GM12878 (cell line): ENCODE data around the gene MYPN. TPM values are rescaled to one million over a fixed set of nuclear protein-coding genes. Genes with fewer than 3 reads are reported as not detected.
A peak's percentile ranks its signal among the peaks of the same experiment; 100 is the strongest.

ENCODE experiments used
- ATAC-seq: fragments of 200-7000 bp; cut with Tn5 transposase; 3 replicates; pipeline ENCODE4 v1.9.1; 2020; ENCODE audit warnings: mild to moderate bottlenecking, moderate library complexity
- BruUV-seq: library from RNA; stranded (reverse); fragments of 400-500 nt; replicated peaks from 2 replicates; lab custom pipeline; 2021; lab: Mats Ljungman, UMichigan
- CTCF ChIA-PET: fragments of 300-600 bp; sonication (Branson Sonifier 250); formaldehyde crosslinking; extraction: SDS; loops from one replicate; lab custom pipeline; 2021; ENCODE audit warnings: inconsistent platforms; lab: Yijun Ruan, JAX
- POLR2A ChIA-PET: fragments of 350-600 bp; formaldehyde crosslinking; extraction: SDS; loops from one replicate; lab custom pipeline; 2021; ENCODE audit warnings: inconsistent platforms; lab: Charles Lee
- RAD21 ChIA-PET: fragments of 300-600 bp; sonication (Branson Sonifier 250); formaldehyde crosslinking; loops from one replicate; lab custom pipeline; 2023; ENCODE audit warnings: antibody characterized with exemption; ENCODE audit not compliant: unreplicated experiment; lab: Charles Lee
- SMC1A ChIA-PET: fragments of 300-600 bp; sonication (Branson Sonifier 250); formaldehyde crosslinking; loops from one replicate; lab custom pipeline; 2023; ENCODE audit not compliant: unreplicated experiment, uncharacterized antibody; lab: Charles Lee
- DNase-seq: peaks from one replicate; pipeline ENCODE4 v3.0.0-alpha.2; 2011; ENCODE audit warnings: low read depth, low spot score
- FAIRE-seq: peaks from 3 replicates; lab custom pipeline; 2011; peaks lifted over from hg19 to GRCh38; lab: Jason Lieb, UNC
- H2AFZ ChIP-seq: 2 replicates; pipeline ENCODE4 v1.6.0; 2011; ENCODE audit warnings: low read depth, low read length, control low read depth; ENCODE audit not compliant: control insufficient read depth
- H3K27ac ChIP-seq: 2 replicates; pipeline ENCODE4 v1.5.1; 2011; ENCODE audit warnings: control low read depth; ENCODE audit not compliant: control insufficient read depth, insufficient read depth
- H3K27me3 ChIP-seq, 2 experiments: replicated peaks in 1 of 2; 2 replicates each; pipeline versions ENCODE4 v1.6.0 to v1.6.1; 2011; ENCODE audit warnings: low read length in 1 of 2; ENCODE audit not compliant: control insufficient read depth in 2 of 2, insufficient read depth in 2 of 2
- H3K36me3 ChIP-seq, 2 experiments: 2 replicates each; pipeline ENCODE4 v1.5.1; 2011; ENCODE audit warnings: low read length in 1 of 2; ENCODE audit not compliant: control insufficient read depth in 2 of 2, insufficient read depth in 2 of 2
- H3K4me1 ChIP-seq: 2 replicates; pipeline ENCODE4 v1.6.1; 2011; ENCODE audit warnings: mild to moderate bottlenecking, low read length, moderate library complexity, mixed read lengths; ENCODE audit not compliant: control insufficient read depth, insufficient read depth
- H3K4me2 ChIP-seq: 2 replicates; pipeline ENCODE4 v1.6.0; 2011; ENCODE audit warnings: control low read depth; ENCODE audit not compliant: control insufficient read depth, insufficient read depth
- H3K4me3 ChIP-seq: fragments of 200-600 bp; sonication (generic); 2 replicates; pipeline ENCODE4 v1.5.1; 2016
- H3K79me2 ChIP-seq: 2 replicates; pipeline ENCODE4 v1.6.0; 2011; ENCODE audit warnings: low read length; ENCODE audit not compliant: control insufficient read depth, insufficient read depth
- H3K9ac ChIP-seq: 2 replicates; pipeline ENCODE4 v1.8.0; 2011; ENCODE audit warnings: low read length, control low read depth, mixed read lengths; ENCODE audit not compliant: control insufficient read depth, insufficient read depth
- H3K9me3 ChIP-seq: replicated peaks from 3 replicates; pipeline ENCODE4 v1.5.1; 2011; ENCODE audit warnings: mild to moderate bottlenecking, low read length; ENCODE audit not compliant: control insufficient read depth, insufficient read depth
- H4K20me1 ChIP-seq: 2 replicates; pipeline ENCODE4 v1.6.0; 2011; ENCODE audit not compliant: control insufficient read depth, insufficient read depth
- CEBPB ChIP-seq, 2 experiments: fragments of 150-350 bp in 1 of 2; IDR thresholded peaks; 2 replicates each; pipeline ENCODE4 v1.6.1; 2012 to 2014; ENCODE audit warnings: low read depth in 2 of 2, low read length in 2 of 2, borderline replicate concordance in 1 of 2, inconsistent platforms in 1 of 2
- EZH2 ChIP-seq: IDR thresholded peaks from 2 replicates; pipeline ENCODE4 v1.6.1; 2012; ENCODE audit warnings: low read depth, mild to moderate bottlenecking, control low read depth, inconsistent platforms, low read length, borderline replicate concordance; ENCODE audit not compliant: control insufficient read depth
- FOXK2 ChIP-seq: fragments of 450-650 bp; IDR thresholded peaks from 2 replicates; pipeline ENCODE4 v1.6.1; 2017; ENCODE audit warnings: mild to moderate bottlenecking, moderate library complexity
- GATAD2B ChIP-seq: fragments of 450-650 bp; conservative IDR thresholded peaks from 2 replicates; pipeline ENCODE4 v1.6.1; 2017; ENCODE audit warnings: low read depth, mild to moderate bottlenecking, moderate library complexity
- HCFC1 ChIP-seq: fragments of 150-350 bp; IDR thresholded peaks from 2 replicates; pipeline ENCODE4 v1.6.1; 2014; ENCODE audit warnings: low read length
- HDAC6 ChIP-seq: fragments of 200-600 bp; sonication (generic); IDR thresholded peaks from one replicate; pipeline ENCODE4 v1.8.0; 2017; ENCODE audit warnings: antibody characterized with exemption; ENCODE audit not compliant: unreplicated experiment
- HSF1 ChIP-seq: fragments of 150-350 bp; IDR thresholded peaks from 2 replicates; pipeline ENCODE4 v1.6.1; 2014; ENCODE audit warnings: mild to moderate bottlenecking, low read depth, low read length
- IKZF1 ChIP-seq: fragments of 450-650 bp; conservative IDR thresholded peaks from 2 replicates; pipeline ENCODE4 v1.6.1; 2017; ENCODE audit warnings: antibody characterized with exemption, mild to moderate bottlenecking
- IRF4 ChIP-seq: IDR thresholded peaks from 2 replicates; pipeline ENCODE4 v1.6.1; 2011; ENCODE audit warnings: low read depth, low read length
- KAT2A ChIP-seq: conservative IDR thresholded peaks from 2 replicates; pipeline ENCODE4 v1.6.1; 2011; ENCODE audit warnings: low read depth, low read length; ENCODE audit not compliant: control insufficient read depth
- MTA2 ChIP-seq: fragments of 450-650 bp; IDR thresholded peaks from 2 replicates; pipeline ENCODE4 v1.6.1; 2016; ENCODE audit warnings: low read depth, mild to moderate bottlenecking, moderate library complexity
- NBN ChIP-seq: fragments of 450-650 bp; IDR thresholded peaks from 2 replicates; pipeline ENCODE4 v1.6.1; 2016
- NFYA ChIP-seq: IDR thresholded peaks from 2 replicates; pipeline ENCODE4 v1.6.1; 2011; ENCODE audit warnings: low read depth, mild to moderate bottlenecking, low read length, improper control_type of control experiment, borderline replicate concordance
- POLR2A ChIP-seq: IDR thresholded peaks from 2 replicates; pipeline ENCODE4 v1.6.1; 2011; ENCODE audit warnings: low read depth, mild to moderate bottlenecking, low read length
- POLR2AphosphoS5 ChIP-seq: IDR thresholded peaks from 2 replicates; pipeline ENCODE4 v1.6.1; 2011; ENCODE audit warnings: mild to moderate bottlenecking, low read length, inconsistent platforms
- RUNX3 ChIP-seq: IDR thresholded peaks from 2 replicates; pipeline ENCODE4 v1.6.1; 2012; ENCODE audit warnings: low read length, inconsistent platforms
- STAT1 ChIP-seq: fragments of 450-650 bp; conservative IDR thresholded peaks from 2 replicates; pipeline ENCODE4 v1.6.1; 2014; ENCODE audit warnings: antibody characterized with exemption, mild to moderate bottlenecking
- ZNF217 ChIP-seq: fragments of 450-650 bp; IDR thresholded peaks from 2 replicates; pipeline ENCODE4 v1.6.1; 2017; ENCODE audit warnings: antibody characterized with exemption, mild to moderate bottlenecking
- WGBS: methylation state at CpG from one replicate; pipeline ENCODE4 v1.1.6; 2016; ENCODE audit warnings: low lambda C conversion rate; ENCODE audit not compliant: insufficient replicate concordance, insufficient coverage; ENCODE audit errors: missing lambda C conversion rate; 5-methylcytosine and 5-hydroxymethylcytosine counted together
- in situ Hi-C: fragments of 300-500 bp; cut with MboI; formaldehyde crosslinking; loops from 9 replicates; pipeline ENCODE4 v1.14.3; 2018; ENCODE audit warnings: mixed read lengths
- intact Hi-C: fragments of 100-400 bp; cut with micrococcal nuclease; formaldehyde crosslinking; loops from one replicate; pipeline ENCODE4 v1.14.2; 2022; ENCODE audit not compliant: unreplicated experiment
- polyA plus RNA-seq, 11 experiments: library from polyadenylated mRNA; depleted of rRNA in 4 of 11; unstranded in 6 of 11; stranded (reverse) in 5 of 11; fragments of >200 nt; fragmentation: Nextera tagmentation in 4 of 11; fragmentation: Illumina TruSeq in 1 of 11; extraction: Ambion mirVana in 4 of 11; extraction: Trizol in 1 of 11; gene quantifications; 1 replicate in 1 of 11; 2 replicates in 10 of 11; pipeline versions ENCODE4 v1.2.1 to v1.2.3, GENCODE V29; 2011 to 2016; ENCODE audit warnings: inconsistent platforms in 2 of 11, missing spikeins in 2 of 11, low read depth in 1 of 11
- total RNA-seq, 4 experiments: library from RNA; depleted of rRNA in 3 of 4; stranded (reverse); fragments of >200 nt in 3 of 4; fragmentation: Illumina TruSeq in 1 of 4; extraction: Trizol in 1 of 4; gene quantifications; 2 replicates each; pipeline versions ENCODE4 v1.2.1 to v1.2.3, GENCODE V29; 2013 to 2021
- TF ChIP-seq, protein P1 (sequence below): fragments of 450-650 bp; IDR thresholded peaks from 2 replicates; pipeline ENCODE4 v1.6.1; 2017; ENCODE audit warnings: low read depth, mild to moderate bottlenecking, moderate library complexity
- TF ChIP-seq, protein P2 (sequence below): fragments of 450-650 bp; IDR thresholded peaks from 2 replicates; pipeline ENCODE4 v1.6.1; 2016; ENCODE audit warnings: mild to moderate bottlenecking

MYPN gene
- total and polyA plus RNA-seq, 10 of the 15 experiments (the other 5 are each of a cell fraction or from before 2014, with no cell fraction given), result 0.01 to 0.02 TPM; not detected in 8

DNA sequence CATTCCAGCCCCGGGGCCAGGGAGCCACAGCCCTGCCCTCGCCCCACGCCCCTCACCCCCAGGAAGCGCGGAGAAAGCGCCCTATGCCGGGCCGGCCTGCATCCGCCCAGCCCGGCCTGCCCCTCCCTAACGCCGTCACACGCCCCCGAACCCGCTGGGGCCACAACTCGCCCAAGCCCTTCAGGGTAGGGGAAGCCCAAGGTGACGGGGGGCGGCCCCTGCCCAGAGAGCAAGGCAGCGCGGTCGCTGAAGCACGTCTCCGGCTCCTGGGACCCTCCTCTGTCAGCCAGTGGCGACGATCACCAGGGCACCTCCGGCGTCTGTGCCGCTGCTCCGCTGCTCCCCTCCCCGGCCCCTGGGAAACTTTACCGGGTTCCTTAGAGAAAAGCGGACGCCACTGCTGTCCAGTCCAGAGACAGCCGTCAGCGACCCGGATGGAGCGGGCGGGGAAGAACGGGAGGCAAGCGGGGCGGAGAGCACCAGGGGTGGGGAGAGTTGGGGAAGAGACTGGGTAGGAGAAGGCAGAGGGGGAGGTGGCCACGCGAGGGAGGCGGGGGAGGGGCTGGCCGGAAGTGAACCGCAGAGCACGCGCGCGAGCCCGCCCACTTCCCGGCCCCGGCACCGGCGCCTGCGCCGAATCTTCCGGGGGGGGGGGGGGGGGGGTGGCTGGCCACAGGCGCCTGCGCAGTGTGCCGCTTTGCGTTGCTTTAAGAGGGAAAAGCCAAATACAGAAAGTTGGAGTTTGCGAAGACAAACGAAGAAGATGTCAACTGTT is 34.3 kb upstream of the MYPN start, which contains the start of gene HERC4:
Gene HERC4 (minus strand): TSS at position 509 of the 775 bp plus-strand sequence. CDS start 2,175 bp downstream, outside the sequence.
- no peaks in the 10 kb centered on the region for H3K36me3 ChIP-seq
- H2AFZ ChIP-seq, result peak within 1 kb of the TSS; percentile 82
- peak within 1 kb of the TSS; percentile 72 for H3K4me2 ChIP-seq
- ChIA-PET CTCF (interaction anchor here (1.6 kb wide), 1 partner anchor 81 kb away, joined by 9 read pairs; no protein-coding TSS in a partner anchor), POLR2A (interaction anchor here (0.9 to 1.2 kb wide), 2 partner anchors 49 to 257 kb away, joined by 3 to 8 read pairs; partner anchors contain the start of gene HNRNPH3), SMC1A (interaction anchor here (0.9 to 1.0 kb wide), 2 partner anchors 14 to 287 kb away, joined by 3 read pairs; no protein-coding TSS in a partner anchor), RAD21 (interaction anchor here (0.6 to 1.0 kb wide), 2 partner anchors 191 to 228 kb away, joined by 3 to 4 read pairs; no protein-coding TSS in a partner anchor)
- peak; percentile 64 for DNase-seq
- in situ Hi-C loops, result no loop called here
- no peaks in the 10 kb centered on the region for H3K27me3 ChIP-seq
- ATAC-seq, result peak; percentile 93
- no peak for FAIRE-seq
- H4K20me1 ChIP-seq, result no peaks in the 10 kb centered on the region
- peaks cover 48% of the 10 kb centered on the region for H3K79me2 ChIP-seq
- BruUV-seq, result no TSS peak
- peak within 1 kb of the TSS; percentile 92 for H3K27ac ChIP-seq
- WGBS, result under 1% methylated on average over 35 of the region's 64 CpGs
- no peaks in the 10 kb centered on the region for H3K9me3 ChIP-seq
- peak within 1 kb of the TSS; percentile 87 for H3K9ac ChIP-seq
- H3K4me1 ChIP-seq, result 0 out of 2 replicates have a peak, but pooled peaks cover 3% of the 10 kb centered on the region
- peak within 1 kb of the TSS; percentile 89 for H3K4me3 ChIP-seq
- intact Hi-C loops, result loop anchor here (5.0 to 10.0 kb wide), 3 partner anchors 190 to 227 kb away; partner anchors contain the start of gene SIRT1
- TF ChIP-seq, protein P1, sequence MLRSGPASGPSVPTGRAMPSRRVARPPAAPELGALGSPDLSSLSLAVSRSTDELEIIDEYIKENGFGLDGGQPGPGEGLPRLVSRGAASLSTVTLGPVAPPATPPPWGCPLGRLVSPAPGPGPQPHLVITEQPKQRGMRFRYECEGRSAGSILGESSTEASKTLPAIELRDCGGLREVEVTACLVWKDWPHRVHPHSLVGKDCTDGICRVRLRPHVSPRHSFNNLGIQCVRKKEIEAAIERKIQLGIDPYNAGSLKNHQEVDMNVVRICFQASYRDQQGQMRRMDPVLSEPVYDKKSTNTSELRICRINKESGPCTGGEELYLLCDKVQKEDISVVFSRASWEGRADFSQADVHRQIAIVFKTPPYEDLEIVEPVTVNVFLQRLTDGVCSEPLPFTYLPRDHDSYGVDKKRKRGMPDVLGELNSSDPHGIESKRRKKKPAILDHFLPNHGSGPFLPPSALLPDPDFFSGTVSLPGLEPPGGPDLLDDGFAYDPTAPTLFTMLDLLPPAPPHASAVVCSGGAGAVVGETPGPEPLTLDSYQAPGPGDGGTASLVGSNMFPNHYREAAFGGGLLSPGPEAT, result peak; percentile 78; the same call in 1 of the 2 replicates
- TF ChIP-seq HSF1 (0 out of 2 replicates have a peak, but pooled peaks have one; percentile 27), GATAD2B (peak; percentile 85), POLR2A (peak; percentile 97), KAT2A (no peak), NBN (peak; percentile 95), HDAC6 (no peak), STAT1 (0 out of 2 replicates have a peak, but pooled peaks have one; percentile 56), HCFC1 (peak; percentile 9; the same call in 1 of the 2 replicates), FOXK2 (no peak), RUNX3 (peak; percentile 26; the same call in 1 of the 2 replicates), IRF4 (no peak), IKZF1 (peak; percentile 85), CEBPB (IDR thresholded peaks at IDR 0.05; ENCODE audit: borderline replicate concordance in 1 of 2, low read depth in 2 of 2, low read length in 2 of 2) (no peak), ZNF217 (0 out of 2 replicates have a peak, but pooled peaks have one; percentile 19), MTA2 (no peak), NFYA (no peak), EZH2 (no peak), POLR2AphosphoS5 (peak; percentile 85)
- TF ChIP-seq, protein P2, sequence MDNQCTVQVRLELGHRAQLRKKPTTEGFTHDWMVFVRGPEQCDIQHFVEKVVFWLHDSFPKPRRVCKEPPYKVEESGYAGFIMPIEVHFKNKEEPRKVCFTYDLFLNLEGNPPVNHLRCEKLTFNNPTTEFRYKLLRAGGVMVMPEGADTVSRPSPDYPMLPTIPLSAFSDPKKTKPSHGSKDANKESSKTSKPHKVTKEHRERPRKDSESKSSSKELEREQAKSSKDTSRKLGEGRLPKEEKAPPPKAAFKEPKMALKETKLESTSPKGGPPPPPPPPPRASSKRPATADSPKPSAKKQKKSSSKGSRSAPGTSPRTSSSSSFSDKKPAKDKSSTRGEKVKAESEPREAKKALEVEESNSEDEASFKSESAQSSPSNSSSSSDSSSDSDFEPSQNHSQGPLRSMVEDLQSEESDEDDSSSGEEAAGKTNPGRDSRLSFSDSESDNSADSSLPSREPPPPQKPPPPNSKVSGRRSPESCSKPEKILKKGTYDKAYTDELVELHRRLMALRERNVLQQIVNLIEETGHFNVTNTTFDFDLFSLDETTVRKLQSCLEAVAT, result 0 out of 2 replicates have a peak, but pooled peaks have one; percentile 50
